ENCODE data around the gene SLAMF7.

GRCh38 chr1:160724465-160725242 lies 14.4 kb upstream of the SLAMF7 start:
- TF ChIP-seq EZH2 (IDR thresholded peaks at IDR 0.05; ENCODE audit: borderline replicate concordance, low read length): no peak
- TF ChIP-seq CTCF (conservative IDR thresholded peaks at IDR 0.05 in 1 of 2, IDR thresholded peaks at IDR 0.05 in 1 of 2; ENCODE audit: extremely low read depth in 1 of 2, insufficient read depth in 1 of 2, low read depth in 1 of 2, low read length in 2 of 2): no peak
